H1 (cell line): ENCODE measurements around the gene MCAT. TPM values are rescaled to one million over a fixed set of nuclear protein-coding genes. Genes with fewer than 3 reads are reported as not detected.

Experiments
- CTCF ChIA-PET: fragments of 300-600 bp; sonication (Branson Sonifier 250); formaldehyde crosslinking; loops from one replicate; lab custom pipeline; 2021; ENCODE audit not compliant: partially characterized antibody; lab: Charles Lee
- POLR2A ChIA-PET: fragments of 300-600 bp; sonication (Branson Sonifier 250); formaldehyde crosslinking; loops from one replicate; lab custom pipeline; 2021; ENCODE audit warnings: inconsistent platforms; ENCODE audit not compliant: partially characterized antibody; lab: Charles Lee
- DNase-seq, 2 experiments: peaks; one replicate each; pipeline versions ENCODE4 v3.0.0 to v3.0.0-alpha.2; 2010 to 2022; ENCODE audit warnings: low spot score in 2 of 2, low read depth in 1 of 2, mixed read lengths in 1 of 2
- FAIRE-seq: peaks from 2 replicates; lab custom pipeline; 2011; peaks lifted over from hg19 to GRCh38; lab: Jason Lieb, UNC
- H2AFZ ChIP-seq: 2 replicates; pipeline ENCODE4 v1.8.1; 2012; ENCODE audit warnings: low read length, inconsistent platforms
- H2AK5ac ChIP-seq: 2 replicates; pipeline ENCODE4 v1.6.1; 2013; ENCODE audit warnings: low read depth, low read length
- H2BK120ac ChIP-seq: replicated peaks from 2 replicates; pipeline ENCODE3; 2013; ENCODE audit warnings: low read depth, low read length, inconsistent platforms
- H2BK12ac ChIP-seq: 2 replicates; pipeline ENCODE4 v1.6.1; 2013; ENCODE audit warnings: low read depth, low read length
- H2BK15ac ChIP-seq: 2 replicates; pipeline ENCODE4 v1.6.1; 2013; ENCODE audit warnings: low read length
- H2BK20ac ChIP-seq: 2 replicates; pipeline ENCODE4 v1.6.1; 2013; ENCODE audit warnings: low read length
- H2BK5ac ChIP-seq: 2 replicates; pipeline ENCODE4 v1.6.1; 2013; ENCODE audit warnings: low read depth, low read length
- H3K14ac ChIP-seq: 2 replicates; pipeline ENCODE4 v1.6.1; 2013; ENCODE audit warnings: inconsistent platforms; ENCODE audit not compliant: insufficient read length
- H3K18ac ChIP-seq: 2 replicates; pipeline ENCODE4 v1.6.1; 2013; ENCODE audit warnings: low read length; ENCODE audit errors: extremely low read depth
- H3K23ac ChIP-seq: 2 replicates; pipeline ENCODE4 v1.6.1; 2013; ENCODE audit warnings: inconsistent platforms; ENCODE audit not compliant: insufficient read length
- H3K23me2 ChIP-seq: 2 replicates; pipeline ENCODE4 v1.6.1; 2013; ENCODE audit warnings: low read depth, low read length
- H3K27ac ChIP-seq: 2 replicates; pipeline ENCODE4 v1.6.1; 2011; ENCODE audit warnings: low read depth, low read length, inconsistent platforms
- H3K27me3 ChIP-seq, 4 experiments: replicated peaks in 1 of 4; 1 replicate in 1 of 4; 2 replicates in 3 of 4; pipeline versions ENCODE4 v1.6.1 to v1.8.1; 2011 to 2013; ENCODE audit warnings: low read length in 3 of 4, mild to moderate bottlenecking in 3 of 4, inconsistent platforms in 2 of 4, mixed read lengths in 2 of 4, moderate library complexity in 1 of 4; ENCODE audit not compliant: control insufficient read depth in 3 of 4, insufficient read depth in 3 of 4; ENCODE audit errors: extremely low read depth in 1 of 4
- H3K36me3 ChIP-seq, 4 experiments: 2 replicates each; pipeline versions ENCODE4 v1.6.1 to v1.8.1; 2011 to 2013; ENCODE audit warnings: mild to moderate bottlenecking in 4 of 4, low read length in 3 of 4, moderate library complexity in 2 of 4, control low read depth in 1 of 4, inconsistent platforms in 1 of 4; ENCODE audit not compliant: insufficient read depth in 4 of 4, control insufficient read depth in 2 of 4
- H3K4ac ChIP-seq: replicated peaks from 2 replicates; pipeline ENCODE3; 2013; ENCODE audit warnings: low read length, low read depth, mixed read lengths, inconsistent platforms; ENCODE audit not compliant: insufficient read length
- H3K4me1 ChIP-seq, 4 experiments: replicated peaks in 1 of 4; 1 replicate in 1 of 4; 2 replicates in 3 of 4; pipeline versions ENCODE4 v1.6.1 to v1.8.1; 2011 to 2013; ENCODE audit warnings: low read length in 3 of 4, inconsistent platforms in 2 of 4, mixed read lengths in 1 of 4; ENCODE audit not compliant: insufficient read depth in 4 of 4, control insufficient read depth in 3 of 4
- H3K4me2 ChIP-seq, 2 experiments: 2 replicates each; pipeline versions ENCODE4 v1.6.1 to v1.8.1; 2011 to 2013; ENCODE audit warnings: low read depth in 2 of 2, low read length in 2 of 2, control low read depth in 1 of 2, inconsistent platforms in 1 of 2, mild to moderate bottlenecking in 1 of 2; ENCODE audit not compliant: insufficient read depth in 1 of 2
- H3K4me3 ChIP-seq, 4 experiments: fragments of 200-600, 300-600 bp in 1 of 4; sonication (generic), shearing (Covaris generic), sonication (Bioruptor Twin) in 1 of 4; 2 replicates each; pipeline versions ENCODE4 v1.5.1 to v1.8.1; 2011 to 2016; ENCODE audit warnings: low read length in 4 of 4, low read depth in 3 of 4, control low read depth in 2 of 4, inconsistent platforms in 2 of 4, mild to moderate bottlenecking in 2 of 4, mixed read lengths in 1 of 4, moderate library complexity in 1 of 4; ENCODE audit not compliant: insufficient read depth in 2 of 4; ENCODE audit errors: extremely low read depth in 1 of 4
- H3K56ac ChIP-seq: replicated peaks from 2 replicates; pipeline ENCODE3; 2013; ENCODE audit warnings: low read depth, mild to moderate bottlenecking, mixed read lengths, low read length, inconsistent platforms; ENCODE audit not compliant: insufficient read length
- H3K79me1 ChIP-seq: 2 replicates; pipeline ENCODE4 v1.6.1; 2013; ENCODE audit warnings: low read depth, low read length, control low read depth
- H3K79me2 ChIP-seq, 2 experiments: 2 replicates each; pipeline versions ENCODE4 v1.6.1 to v1.8.1; 2012 to 2013; ENCODE audit warnings: low read length in 2 of 2, mild to moderate bottlenecking in 2 of 2, inconsistent platforms in 1 of 2; ENCODE audit not compliant: insufficient read depth in 2 of 2, control insufficient read depth in 1 of 2
- H3K9ac ChIP-seq, 4 experiments: replicated peaks in 1 of 4; 1 replicate in 1 of 4; 2 replicates in 3 of 4; pipeline versions ENCODE4 v1.6.1 to v1.8.1; 2011 to 2013; ENCODE audit warnings: low read depth in 3 of 4, low read length in 3 of 4, control low read depth in 2 of 4, mild to moderate bottlenecking in 2 of 4, moderate library complexity in 2 of 4, inconsistent platforms in 1 of 4; ENCODE audit errors: extremely low read depth in 1 of 4
- H3K9me3 ChIP-seq, 2 experiments: 2 replicates each; pipeline versions ENCODE4 v1.6.1 to v1.8.1; 2012 to 2013; ENCODE audit warnings: mild to moderate bottlenecking in 2 of 2, moderate library complexity in 2 of 2, control low read depth in 1 of 2, inconsistent platforms in 1 of 2, low read depth in 1 of 2, low read length in 1 of 2, mixed read lengths in 1 of 2; ENCODE audit not compliant: insufficient read depth in 2 of 2
- H4K20me1 ChIP-seq, 2 experiments: replicated peaks in 1 of 2; 2 replicates each; pipeline versions ENCODE3 to v1.8.1; 2011 to 2013; ENCODE audit warnings: inconsistent platforms in 2 of 2, low read length in 2 of 2, mild to moderate bottlenecking in 1 of 2; ENCODE audit not compliant: insufficient read depth in 2 of 2, control insufficient read depth in 1 of 2
- H4K5ac ChIP-seq: 2 replicates; pipeline ENCODE4 v1.6.1; 2013; ENCODE audit warnings: low read length, low read depth, mixed read lengths, inconsistent platforms; ENCODE audit not compliant: insufficient read length
- H4K8ac ChIP-seq: 2 replicates; pipeline ENCODE4 v1.8.0; 2013; ENCODE audit warnings: mild to moderate bottlenecking, moderate library complexity, low read length, inconsistent platforms; ENCODE audit not compliant: insufficient read depth; ENCODE audit errors: extremely low read depth
- H4K91ac ChIP-seq: replicated peaks from 2 replicates; pipeline ENCODE3; 2013; ENCODE audit warnings: low read length, mixed read lengths, inconsistent platforms; ENCODE audit not compliant: insufficient read length
- CBX5 ChIP-seq: fragments of 300-800, 300-1000 bp; sonication (generic); IDR thresholded peaks from 2 replicates; pipeline ENCODE4 v1.7.1; 2016; ENCODE audit warnings: antibody characterized with exemption, low read length, low read depth
- CHD1 ChIP-seq: IDR thresholded peaks from 2 replicates; pipeline ENCODE4 v1.6.1; 2012; ENCODE audit warnings: low read depth, low read length, improper control_type of control experiment
- HDAC6 ChIP-seq: IDR thresholded peaks from one replicate; pipeline ENCODE4 v1.7.1; 2012; ENCODE audit warnings: low read depth, mild to moderate bottlenecking, inconsistent platforms, low read length, moderate library complexity
- KDM5A ChIP-seq: fragments of 200-600 bp; IDR thresholded peaks from 2 replicates; pipeline ENCODE4 v1.7.1; 2012; ENCODE audit warnings: mild to moderate bottlenecking, low read length, inconsistent platforms, mixed read lengths
- MAX ChIP-seq: IDR thresholded peaks from 2 replicates; pipeline ENCODE4 v1.6.1; 2012; ENCODE audit warnings: inconsistent platforms
- NANOG ChIP-seq: IDR thresholded peaks from 2 replicates; pipeline ENCODE4 v1.6.1; 2011; ENCODE audit warnings: low read length, low read depth, mild to moderate bottlenecking, inconsistent platforms; ENCODE audit not compliant: insufficient read depth, poor library complexity, severe bottlenecking
- NRF1 ChIP-seq: IDR thresholded peaks from 2 replicates; pipeline ENCODE4 v1.6.1; 2011; ENCODE audit warnings: mild to moderate bottlenecking, low read depth, low read length, improper control_type of control experiment
- POU5F1 ChIP-seq: IDR thresholded peaks from 2 replicates; pipeline ENCODE4 v1.6.1; 2011; ENCODE audit warnings: low read depth, mild to moderate bottlenecking, low read length, moderate library complexity
- RAD21 ChIP-seq, 2 experiments: IDR thresholded peaks in 1 of 2; conservative IDR thresholded peaks in 1 of 2; 2 replicates each; pipeline ENCODE4 v1.6.1; 2011; ENCODE audit warnings: low read depth in 2 of 2, low read length in 2 of 2, improper control_type of control experiment in 1 of 2, inconsistent platforms in 1 of 2, mild to moderate bottlenecking in 1 of 2, moderate library complexity in 1 of 2
- SIRT6 ChIP-seq: IDR thresholded peaks from one replicate; pipeline ENCODE4 v1.7.1; 2012; ENCODE audit warnings: low read length, inconsistent platforms
- SIX5 ChIP-seq: IDR thresholded peaks from 2 replicates; pipeline ENCODE4 v1.6.1; 2011; ENCODE audit warnings: mild to moderate bottlenecking, low read depth, low read length
- SP2 ChIP-seq: IDR thresholded peaks from 2 replicates; pipeline ENCODE4 v1.6.1; 2012; ENCODE audit warnings: mild to moderate bottlenecking, low read length, inconsistent platforms
- SUZ12 ChIP-seq: fragments of 200-600 bp; sonication (generic); IDR thresholded peaks from 2 replicates; pipeline ENCODE4 v1.6.1; 2012; ENCODE audit warnings: mild to moderate bottlenecking, inconsistent platforms, low read length, moderate library complexity, mixed read lengths
- TAF7 ChIP-seq: optimal IDR thresholded peaks from 2 replicates; pipeline ENCODE3; 2011; ENCODE audit warnings: low read depth, mild to moderate bottlenecking, inconsistent platforms, low read length, moderate library complexity, borderline replicate concordance
- WGBS, 2 experiments: shearing (Covaris generic) in 1 of 2; methylation state at CpG; one replicate each; pipeline versions ENCODE4 v1.1.6 to v1.1.7; 2013 to 2015; ENCODE audit warnings: low lambda C conversion rate in 2 of 2, mixed read lengths in 2 of 2, inconsistent platforms in 1 of 2, low coverage in 1 of 2, missing lambda C conversion rate in 1 of 2; ENCODE audit not compliant: insufficient replicate concordance in 2 of 2, insufficient coverage in 1 of 2, insufficient read length in 1 of 2; ENCODE audit errors: extremely low coverage in 1 of 2, missing lambda C conversion rate in 1 of 2; 5-methylcytosine and 5-hydroxymethylcytosine counted together
- polyA plus RNA-seq, 7 experiments: library from polyadenylated mRNA; depleted of rRNA in 3 of 7; stranded (reverse) in 5 of 7; unstranded in 2 of 7; fragments of >200 nt in 5 of 7; fragments of 200-250 nt in 2 of 7; gene quantifications; 1 replicate in 5 of 7; 2 replicates in 1 of 7; 4 replicates in 1 of 7; pipeline versions ENCODE4 v1.2.1 to v1.2.3, GENCODE V29; 2011 to 2013; ENCODE audit warnings: missing spikeins in 2 of 7, mixed read lengths in 2 of 7
- total RNA-seq: library from RNA; stranded (reverse); fragmentation: NEBNext Ultra II Directional; extraction: Animal tissue kit (Norgen Biotek cat#: 25700); gene quantifications from 2 replicates; pipeline ENCODE4 v1.2.1, GENCODE V29; 2021

The MCAT gene
- total and polyA plus RNA-seq, 2 of the 8 experiments (the other 6 are each of a cell fraction or from before 2014, with no cell fraction given), result 15.8 to 17.4 TPM

GRCh38 chr22:43167001-43167589 lies 23.9 kb upstream of the MCAT start:
- no peak for FAIRE-seq
- TF ChIP-seq HDAC6, result no peak
- no peak for TF ChIP-seq SIRT6
- TF ChIP-seq KDM5A, result no peak
- TF ChIP-seq POU5F1, result no peak
- TF ChIP-seq CBX5, result no peak
- no peak for TF ChIP-seq NANOG
- no peak for TF ChIP-seq SIX5
- TF ChIP-seq NRF1, result no peak
- TF ChIP-seq RAD21 (IDR thresholded peaks at IDR 0.05 in 1 of 2, conservative IDR thresholded peaks at IDR 0.05 in 1 of 2; ENCODE audit: low read depth in 2 of 2, low read length in 2 of 2), result no peak
- no peak for TF ChIP-seq SP2
- TF ChIP-seq TAF7, result no peak
- TF ChIP-seq MAX, result no peak
- TF ChIP-seq CHD1, result no peak
- TF ChIP-seq SUZ12, result no peak

More at GRCh38 chr22:43167001-43167589, 23.9 kb upstream of the MCAT start:
- H2AK5ac ChIP-seq, result no peak overlapping the region
- no peak overlapping the region for H4K8ac ChIP-seq
- no peak overlapping the region for H2BK5ac ChIP-seq
- no peaks in the 10 kb centered on the region for H3K9me3 ChIP-seq
- no peak for DNase-seq
- ChIA-PET CTCF (interaction anchor here (0.8 to 4.1 kb wide), 2 partner anchors 18 to 65 kb away, joined by 3 to 17 read pairs; no protein-coding TSS in a partner anchor), POLR2A (interaction anchor here (1.1 to 4.7 kb wide), 3 partner anchors 13 to 33 kb away, joined by 3 to 29 read pairs (median 5); no protein-coding TSS in a partner anchor)
- H2BK120ac ChIP-seq, result no peak overlapping the region
- no peak overlapping the region for H4K91ac ChIP-seq
- H3K4me1 ChIP-seq, result no peaks in the 10 kb centered on the region
- no peak overlapping the region for H4K5ac ChIP-seq
- no peak overlapping the region for H2AFZ ChIP-seq
- no peak overlapping the region for H3K27ac ChIP-seq
- H3K27me3 ChIP-seq, result no peaks in the 10 kb centered on the region
- no peak overlapping the region for H3K18ac ChIP-seq
- H2BK12ac ChIP-seq, result no peak overlapping the region
- no peak overlapping the region for H3K23ac ChIP-seq
- no peak overlapping the region for H3K4me3 ChIP-seq
- H2BK20ac ChIP-seq, result no peak overlapping the region
- H3K79me1 ChIP-seq, result no peaks in the 10 kb centered on the region
- peaks cover 16 to 34% (median 28%) of the 10 kb centered on the region in 4 experiments for H3K36me3 ChIP-seq
- H3K4ac ChIP-seq, result no peak overlapping the region
- no peak overlapping the region for H3K14ac ChIP-seq
- no peaks in the 10 kb centered on the region for H3K79me2 ChIP-seq
- H3K9ac ChIP-seq, result no peak overlapping the region
- no peaks in the 10 kb centered on the region for H3K23me2 ChIP-seq
- no peak overlapping the region for H2BK15ac ChIP-seq
- 92% methylated on average over 19 of the region's 19 CpGs; no CpG with 5 or more reads in 1 of the 2 experiments for WGBS, 2 experiments
- H4K20me1 ChIP-seq, result peaks cover 7% of the 10 kb centered on the region in 2 experiments
- no peak overlapping the region for H3K4me2 ChIP-seq
- no peak overlapping the region for H3K56ac ChIP-seq
